Retinal pigment epithelial cell (primary cell): ENCODE data around the gene TBXAS1.

Source experiments
- DNase-seq: peaks from one replicate; pipeline ENCODE4 v3.0.0-alpha.2; 2010; ENCODE audit warnings: low read depth
- H3K4me3 ChIP-seq: 2 replicates; pipeline ENCODE4 v1.5.1; 2011; ENCODE audit warnings: mild to moderate bottlenecking, low read length, control low read depth, moderate library complexity
- TF ChIP-seq, protein P1 (sequence below): conservative IDR thresholded peaks from 2 replicates; pipeline ENCODE4 v1.5.1; 2011; ENCODE audit warnings: low read depth, low read length, control low read depth, inconsistent platforms

The TBXAS1 gene

DNA sequence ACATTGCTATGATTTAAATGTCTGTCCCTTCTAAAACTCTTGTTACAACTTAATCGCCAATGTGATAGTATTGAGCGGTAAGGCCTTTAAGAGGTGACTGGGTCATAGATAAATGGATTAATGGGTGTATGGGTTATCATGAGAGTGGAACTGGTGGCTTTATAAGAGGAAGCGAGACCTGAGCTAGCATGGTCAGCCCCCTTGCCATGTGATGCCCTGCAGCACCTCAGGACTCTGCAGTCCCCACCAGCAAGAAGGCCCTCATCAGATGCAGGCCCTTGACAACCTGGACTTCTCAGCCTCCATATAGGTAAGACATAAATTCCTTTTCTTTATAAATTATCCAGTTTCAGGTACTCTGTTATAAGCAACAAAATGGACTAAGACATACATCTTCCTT lies 218.1 kb downstream of the TBXAS1 start:
- H3K4me3 ChIP-seq: no peak overlapping the region
- TF ChIP-seq, protein P1, sequence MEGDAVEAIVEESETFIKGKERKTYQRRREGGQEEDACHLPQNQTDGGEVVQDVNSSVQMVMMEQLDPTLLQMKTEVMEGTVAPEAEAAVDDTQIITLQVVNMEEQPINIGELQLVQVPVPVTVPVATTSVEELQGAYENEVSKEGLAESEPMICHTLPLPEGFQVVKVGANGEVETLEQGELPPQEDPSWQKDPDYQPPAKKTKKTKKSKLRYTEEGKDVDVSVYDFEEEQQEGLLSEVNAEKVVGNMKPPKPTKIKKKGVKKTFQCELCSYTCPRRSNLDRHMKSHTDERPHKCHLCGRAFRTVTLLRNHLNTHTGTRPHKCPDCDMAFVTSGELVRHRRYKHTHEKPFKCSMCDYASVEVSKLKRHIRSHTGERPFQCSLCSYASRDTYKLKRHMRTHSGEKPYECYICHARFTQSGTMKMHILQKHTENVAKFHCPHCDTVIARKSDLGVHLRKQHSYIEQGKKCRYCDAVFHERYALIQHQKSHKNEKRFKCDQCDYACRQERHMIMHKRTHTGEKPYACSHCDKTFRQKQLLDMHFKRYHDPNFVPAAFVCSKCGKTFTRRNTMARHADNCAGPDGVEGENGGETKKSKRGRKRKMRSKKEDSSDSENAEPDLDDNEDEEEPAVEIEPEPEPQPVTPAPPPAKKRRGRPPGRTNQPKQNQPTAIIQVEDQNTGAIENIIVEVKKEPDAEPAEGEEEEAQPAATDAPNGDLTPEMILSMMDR: no peak
- DNase-seq: no peak

DNA sequence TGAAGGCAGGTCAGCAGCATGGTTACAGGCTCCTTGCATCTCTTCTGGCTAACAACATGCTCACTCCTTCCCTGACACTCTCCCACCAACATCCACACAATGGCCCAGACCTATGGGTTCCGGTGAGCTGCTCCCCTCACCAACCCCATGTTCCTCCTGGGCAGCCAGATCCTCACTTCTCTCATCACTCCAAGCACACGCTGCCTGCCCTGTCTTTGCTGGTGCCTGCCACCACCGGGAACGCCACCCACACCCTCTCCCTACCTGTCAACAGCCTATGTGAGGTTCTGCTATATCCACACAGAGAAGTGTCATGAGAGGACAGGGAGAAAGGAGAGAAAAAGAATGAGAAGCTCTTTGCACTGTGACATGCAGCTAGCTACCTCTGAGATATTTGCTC lies 219.1 kb downstream of the TBXAS1 start:
- TF ChIP-seq, protein P1: no peak
- DNase-seq: no peak
- no peak overlapping the region for H3K4me3 ChIP-seq

DNA sequence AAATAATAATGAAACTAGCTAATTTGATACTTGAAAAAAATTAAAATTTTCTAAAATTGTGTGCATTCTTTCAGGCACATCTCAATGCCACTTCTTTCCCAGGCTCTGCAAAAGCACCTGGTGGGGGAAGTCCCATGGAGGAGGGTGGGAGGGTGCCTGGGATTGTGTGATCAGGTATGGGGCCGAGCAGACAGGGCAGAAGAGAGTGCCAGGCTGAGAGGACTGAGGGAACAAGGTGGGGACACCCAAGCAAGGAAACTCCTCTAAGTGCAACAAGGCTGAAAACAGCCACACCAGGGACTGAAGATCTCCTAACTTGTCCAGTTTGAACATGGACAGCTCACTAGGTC lies 219.9 kb downstream of the TBXAS1 start:
- no peak for DNase-seq

DNA sequence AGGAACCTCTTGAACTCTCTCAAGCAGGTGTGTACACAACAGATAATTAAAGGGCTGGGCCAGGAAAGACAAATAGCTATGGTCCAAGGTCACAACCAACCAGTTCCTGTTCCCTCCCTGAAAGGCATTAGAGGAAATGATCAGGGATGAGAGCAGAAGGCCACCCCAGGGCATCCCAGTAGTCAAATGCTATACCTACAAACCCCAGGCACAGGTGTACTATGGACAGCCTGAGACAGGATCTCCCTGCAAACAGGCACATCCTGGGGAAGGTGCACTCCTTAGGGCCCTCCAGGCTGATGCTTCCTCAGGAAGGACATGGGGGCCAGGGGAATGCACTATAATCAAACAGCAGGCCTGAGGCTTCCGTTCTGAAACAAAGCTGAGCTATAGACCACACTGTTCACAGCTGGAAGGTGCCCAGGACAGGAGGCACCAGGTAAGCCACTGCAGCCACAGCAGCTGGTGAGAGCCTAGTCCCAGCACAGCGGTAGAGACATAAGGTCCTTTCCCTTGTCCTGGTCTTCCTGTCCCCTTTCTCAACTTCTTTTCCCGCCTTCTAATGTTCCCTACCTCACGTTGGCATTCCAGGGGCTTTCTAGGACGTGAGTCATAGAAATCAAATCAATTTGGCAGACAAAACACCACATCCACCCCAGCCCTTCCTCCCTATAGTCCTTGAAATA lies 220.4 kb downstream of the TBXAS1 start:
- H3K4me3 ChIP-seq: no peak overlapping the region
- TF ChIP-seq, protein P1: no peak
- no peak for DNase-seq

More for the DNA sequence above, 219.9 kb downstream of the TBXAS1 start:
- TF ChIP-seq, protein P1: no peak
- H3K4me3 ChIP-seq: no peak overlapping the region

DNA sequence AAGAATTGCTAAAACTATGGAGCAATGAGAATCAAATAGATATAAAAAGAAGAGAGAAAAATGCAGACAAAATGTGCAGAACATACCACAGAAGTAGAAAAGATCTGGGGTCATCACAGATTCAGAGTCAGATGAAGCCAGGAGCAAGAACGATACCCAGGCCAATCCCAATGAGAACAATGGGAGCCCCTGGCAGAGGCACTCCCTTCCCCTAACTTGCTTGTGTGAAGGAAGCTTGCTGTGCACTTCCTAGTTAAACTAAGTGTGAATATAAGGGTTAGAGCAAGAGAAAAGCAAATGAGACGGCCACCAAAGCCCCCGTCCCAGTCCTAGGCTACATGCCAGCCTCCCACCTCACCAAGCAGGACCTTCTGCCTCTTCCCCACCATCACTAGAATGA lies 221.0 kb downstream of the TBXAS1 start:
- no peak overlapping the region for H3K4me3 ChIP-seq
- TF ChIP-seq, protein P1: no peak
- DNase-seq: no peak

DNA sequence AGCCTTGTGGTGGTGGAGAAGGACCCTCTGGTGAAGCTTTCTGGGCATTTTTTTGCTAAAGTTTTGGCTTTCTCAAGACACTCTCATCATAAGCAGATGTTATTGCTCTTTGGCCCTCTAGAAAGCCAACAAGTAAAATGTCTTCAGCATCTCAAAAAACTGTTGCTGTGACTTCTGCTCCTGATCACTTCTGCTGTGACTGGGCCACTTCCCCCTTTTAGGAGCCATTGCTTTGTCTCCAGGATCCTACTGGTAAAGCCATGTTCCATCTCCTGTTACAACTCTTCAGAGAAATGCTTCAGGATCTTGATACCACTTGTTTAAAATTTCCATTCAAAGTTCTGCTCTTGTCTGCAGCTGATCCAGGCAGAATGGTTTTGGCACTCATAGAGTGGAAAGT lies 222.8 kb downstream of the TBXAS1 start:
- no peak overlapping the region for H3K4me3 ChIP-seq
- no peak for DNase-seq
- TF ChIP-seq, protein P1: no peak

DNA sequence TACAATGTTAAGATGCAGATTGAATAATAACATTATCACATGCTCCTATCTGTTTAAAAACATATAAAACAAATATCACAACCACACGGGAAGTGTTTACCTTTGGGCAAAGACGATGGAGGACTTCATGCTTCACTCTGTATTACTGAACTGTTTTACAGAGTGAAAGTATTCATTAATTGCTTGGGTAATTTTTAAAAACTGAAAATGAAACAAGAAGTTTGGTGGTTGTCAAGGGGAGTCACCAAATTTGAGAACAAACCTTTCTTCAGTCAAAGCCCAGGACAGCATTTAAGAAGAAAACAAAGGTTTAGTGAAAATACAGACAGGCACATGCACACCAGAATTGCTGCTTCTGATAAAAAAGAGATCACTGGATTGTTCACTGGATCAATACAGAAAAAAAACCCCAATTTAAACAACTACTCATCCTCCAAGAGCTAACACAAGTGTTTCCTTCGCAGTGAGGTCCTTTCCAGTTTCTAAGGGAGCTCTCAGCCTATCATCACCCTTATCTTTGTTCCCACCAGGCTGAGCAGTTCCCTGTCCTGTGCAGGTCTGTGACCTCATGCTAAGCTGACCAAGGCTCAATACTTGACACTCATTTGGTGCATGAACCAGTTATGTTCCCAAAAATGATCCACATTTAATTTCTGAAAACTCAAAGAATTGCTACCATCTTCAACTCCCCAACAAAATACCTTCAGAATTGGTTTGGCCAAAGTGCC lies 224.9 kb downstream of the TBXAS1 start:
- TF ChIP-seq, protein P1: no peak
- no peak for DNase-seq
- no peak overlapping the region for H3K4me3 ChIP-seq
